Mesenchymal stem cell (in vitro differentiated cells and primary cell): Measurements from ENCODE around the gene ARHGAP12.

ENCODE experiments used
- DNase-seq: peaks from one replicate; pipeline ENCODE4 v3.0.0-alpha.2; 2013
- H2AFZ ChIP-seq: one replicate; pipeline ENCODE4 v1.6.1; 2013; ENCODE audit warnings: low read depth, mild to moderate bottlenecking, control low read depth, inconsistent platforms, low read length, moderate library complexity
- H2AK5ac ChIP-seq: 2 replicates; pipeline ENCODE4 v1.6.1; 2013; ENCODE audit warnings: low read length, moderate library complexity, mild to moderate bottlenecking, inconsistent platforms; ENCODE audit not compliant: severe bottlenecking
- H2BK120ac ChIP-seq: one replicate; pipeline ENCODE4 v1.6.1; 2013; ENCODE audit warnings: low read depth, mild to moderate bottlenecking, inconsistent platforms, low read length, moderate library complexity
- H2BK12ac ChIP-seq, 2 experiments: one replicate each; pipeline ENCODE4 v1.6.1; 2013; ENCODE audit warnings: inconsistent platforms in 2 of 2, low read length in 2 of 2, mild to moderate bottlenecking in 2 of 2, moderate library complexity in 2 of 2, control low read depth in 1 of 2
- H2BK15ac ChIP-seq: one replicate; pipeline ENCODE4 v1.6.1; 2013; ENCODE audit warnings: mild to moderate bottlenecking, low read depth, inconsistent platforms; ENCODE audit not compliant: poor library complexity, severe bottlenecking
- H2BK5ac ChIP-seq: 2 replicates; pipeline ENCODE4 v1.6.1; 2013; ENCODE audit warnings: low read depth, mild to moderate bottlenecking, low read length, control low read depth, inconsistent platforms; ENCODE audit not compliant: poor library complexity, severe bottlenecking
- H3K14ac ChIP-seq, 2 experiments: one replicate each; pipeline ENCODE4 v1.6.1; 2013; ENCODE audit warnings: inconsistent platforms in 2 of 2, low read length in 2 of 2, control low read depth in 1 of 2, mild to moderate bottlenecking in 1 of 2, moderate library complexity in 1 of 2
- H3K18ac ChIP-seq, 2 experiments: one replicate each; pipeline ENCODE4 v1.6.1; 2013; ENCODE audit warnings: inconsistent platforms in 2 of 2, low read length in 2 of 2, control low read depth in 1 of 2, low read depth in 1 of 2, mild to moderate bottlenecking in 1 of 2
- H3K23ac ChIP-seq, 2 experiments: one replicate each; pipeline ENCODE4 v1.6.1; 2013; ENCODE audit warnings: inconsistent platforms in 2 of 2, low read length in 2 of 2, mild to moderate bottlenecking in 2 of 2, moderate library complexity in 2 of 2, control low read depth in 1 of 2
- H3K27ac ChIP-seq: 2 replicates; pipeline ENCODE4 v1.5.1; 2013; ENCODE audit warnings: mild to moderate bottlenecking, moderate library complexity, low read length, control low read depth, inconsistent platforms; ENCODE audit not compliant: poor library complexity, severe bottlenecking
- H3K27me3 ChIP-seq, 2 experiments: 2 replicates each; pipeline versions ENCODE4 v1.6.1 to v1.7.0; 2013; ENCODE audit warnings: low read length in 2 of 2, mild to moderate bottlenecking in 2 of 2, moderate library complexity in 2 of 2, control low read depth in 1 of 2, inconsistent platforms in 1 of 2; ENCODE audit not compliant: control insufficient read depth in 1 of 2, insufficient read depth in 1 of 2
- H3K36me3 ChIP-seq, 2 experiments: 2 replicates each; pipeline versions ENCODE4 v1.6.1 to v1.7.0; 2013; ENCODE audit warnings: low read length in 2 of 2, control low read depth in 1 of 2, inconsistent platforms in 1 of 2, low read depth in 1 of 2, mild to moderate bottlenecking in 1 of 2; ENCODE audit not compliant: insufficient read depth in 2 of 2, control insufficient read depth in 1 of 2
- H3K4ac ChIP-seq, 2 experiments: one replicate each; pipeline ENCODE4 v1.6.1; 2013; ENCODE audit warnings: inconsistent platforms in 2 of 2, low read length in 2 of 2, mild to moderate bottlenecking in 2 of 2, moderate library complexity in 2 of 2, control low read depth in 1 of 2, low read depth in 1 of 2
- H3K4me1 ChIP-seq: 2 replicates; pipeline ENCODE4 v1.6.1; 2013; ENCODE audit warnings: low read depth, low read length, control low read depth; ENCODE audit not compliant: control insufficient read depth, insufficient read depth
- H3K4me2 ChIP-seq: 2 replicates; pipeline ENCODE4 v1.6.1; 2013; ENCODE audit warnings: low read length, mild to moderate bottlenecking, inconsistent platforms; ENCODE audit not compliant: poor library complexity, severe bottlenecking
- H3K4me3 ChIP-seq, 2 experiments: 2 replicates each; pipeline versions ENCODE4 v1.5.1 to v1.7.0; 2013; ENCODE audit warnings: low read length in 2 of 2, mild to moderate bottlenecking in 2 of 2, control low read depth in 1 of 2, low read depth in 1 of 2; ENCODE audit not compliant: insufficient read depth in 1 of 2
- H3K79me1 ChIP-seq: replicated peaks from 2 replicates; pipeline ENCODE4 v1.6.1; 2013; ENCODE audit warnings: mild to moderate bottlenecking, control low read depth, low read length, inconsistent platforms; ENCODE audit not compliant: poor library complexity, severe bottlenecking
- H3K9ac ChIP-seq: 2 replicates; pipeline ENCODE4 v1.7.0; 2013; ENCODE audit warnings: mild to moderate bottlenecking, low read length, moderate library complexity
- H3K9me3 ChIP-seq: 2 replicates; pipeline ENCODE4 v1.7.0; 2013; ENCODE audit warnings: mild to moderate bottlenecking, low read length; ENCODE audit not compliant: control insufficient read depth
- H4K8ac ChIP-seq: one replicate; pipeline ENCODE4 v1.6.1; 2013; ENCODE audit warnings: inconsistent platforms, mild to moderate bottlenecking, low read length, moderate library complexity
- H4K91ac ChIP-seq: one replicate; pipeline ENCODE4 v1.6.1; 2013; ENCODE audit warnings: mild to moderate bottlenecking, low read length, inconsistent platforms
- WGBS: methylation state at CpG from one replicate; pipeline ENCODE4 v1.1.7; 2013; ENCODE audit warnings: mixed read lengths; 5-methylcytosine and 5-hydroxymethylcytosine counted together

The ARHGAP12 gene

GRCh38 chr10:31884386-31884785, 44.2 kb downstream of the ARHGAP12 start:
- no peak overlapping the region for H3K14ac ChIP-seq
- no peak overlapping the region for H3K4me2 ChIP-seq
- WGBS, result 93% methylated on average over 1 of the region's 2 CpGs
- H3K27ac ChIP-seq, result no peak overlapping the region
- no peak overlapping the region for H4K91ac ChIP-seq
- no peaks in the 10 kb centered on the region for H3K27me3 ChIP-seq
- no peak overlapping the region for H2AK5ac ChIP-seq
- H3K18ac ChIP-seq, result no peak overlapping the region
- H2BK5ac ChIP-seq, result no peak overlapping the region
- peaks cover 0 to 14% of the 10 kb centered on the region in 2 experiments for H3K36me3 ChIP-seq
- no peak overlapping the region for H3K23ac ChIP-seq
- no peak overlapping the region for H2BK120ac ChIP-seq
- H2BK15ac ChIP-seq, result no peak overlapping the region
- no peak for DNase-seq
- H2AFZ ChIP-seq, result no peak overlapping the region
- H2BK12ac ChIP-seq, result no peak overlapping the region
- H4K8ac ChIP-seq, result no peak overlapping the region
- H3K4me1 ChIP-seq, result peaks cover 3% of the 10 kb centered on the region
- no peak overlapping the region for H3K4me3 ChIP-seq
- H3K79me1 ChIP-seq, result peaks cover 18% of the 10 kb centered on the region
- H3K9me3 ChIP-seq, result no peaks in the 10 kb centered on the region
- H3K9ac ChIP-seq, result no peak overlapping the region
- H3K4ac ChIP-seq, result no peak overlapping the region

GRCh38 chr10:31883397-31883796, 45.2 kb downstream of the ARHGAP12 start:
- Histone ChIP-seq H2BK120ac (no peak overlapping the region), H3K36me3 (peaks cover 0 to 14% of the 10 kb centered on the region in 2 experiments), H3K9me3 (no peaks in the 10 kb centered on the region), H3K14ac (no peak overlapping the region), H2BK5ac (no peak overlapping the region), H3K4me2 (no peak overlapping the region), H3K18ac (no peak overlapping the region), H3K23ac (no peak overlapping the region), H3K79me1 (peaks cover 17% of the 10 kb centered on the region), H4K8ac (no peak overlapping the region), H3K27ac (no peak overlapping the region), H3K27me3 (no peaks in the 10 kb centered on the region), H2AK5ac (no peak overlapping the region), H2BK12ac (no peak overlapping the region), H4K91ac (no peak overlapping the region), H2BK15ac (no peak overlapping the region), H2AFZ (no peak overlapping the region), H3K4me3 (no peak overlapping the region), H3K4me1 (peaks cover 6% of the 10 kb centered on the region), H3K4ac (no peak overlapping the region), H3K9ac (no peak overlapping the region)
- no peak for DNase-seq
- WGBS, result 93% methylated on average over 2 of the region's 3 CpGs

DNA sequence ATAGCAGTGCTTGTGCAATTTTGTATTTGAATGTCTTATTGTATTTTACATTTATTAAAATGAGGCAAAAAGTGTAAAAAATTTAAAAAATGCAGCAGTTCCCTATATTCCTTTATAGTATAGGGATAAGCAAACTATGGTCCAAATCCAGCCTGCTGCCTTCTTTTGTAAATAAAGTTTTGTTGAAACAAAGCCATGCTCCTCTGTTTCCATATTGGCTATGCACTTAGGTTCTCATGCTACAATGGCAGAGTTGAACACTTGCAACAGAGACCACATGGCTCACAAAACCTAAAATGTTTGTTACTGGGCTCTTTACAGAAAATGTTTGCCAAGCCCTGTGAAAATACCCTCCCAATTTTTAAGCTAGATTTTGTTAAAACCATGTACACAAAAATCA, 50.1 kb downstream of the ARHGAP12 start:
- peaks cover 0 to 5% of the 10 kb centered on the region in 2 experiments for H3K36me3 ChIP-seq
- H2BK12ac ChIP-seq, result no peak overlapping the region
- H3K4ac ChIP-seq, result no peak overlapping the region
- DNase-seq, result no peak
- H3K4me1 ChIP-seq, result peaks cover 6% of the 10 kb centered on the region
- no peak overlapping the region for H4K8ac ChIP-seq
- no peak overlapping the region for H3K23ac ChIP-seq
- no peaks in the 10 kb centered on the region for H3K9me3 ChIP-seq
- peak overlapping the region; percentile 35 for H3K27ac ChIP-seq
- H2BK5ac ChIP-seq, result no peak overlapping the region
- H2AFZ ChIP-seq, result no peak overlapping the region
- H3K14ac ChIP-seq, result no peak overlapping the region
- no peak overlapping the region for H3K4me3 ChIP-seq
- no peak overlapping the region for H2BK15ac ChIP-seq
- peaks cover 13% of the 10 kb centered on the region for H3K79me1 ChIP-seq
- H3K18ac ChIP-seq, result no peak overlapping the region
- no peak overlapping the region for H3K9ac ChIP-seq
- H3K4me2 ChIP-seq, result no peak overlapping the region
- H2BK120ac ChIP-seq, result no peak overlapping the region
- H4K91ac ChIP-seq, result no peak overlapping the region
- H2AK5ac ChIP-seq, result no peak overlapping the region
- H3K27me3 ChIP-seq, result no peaks in the 10 kb centered on the region

DNA sequence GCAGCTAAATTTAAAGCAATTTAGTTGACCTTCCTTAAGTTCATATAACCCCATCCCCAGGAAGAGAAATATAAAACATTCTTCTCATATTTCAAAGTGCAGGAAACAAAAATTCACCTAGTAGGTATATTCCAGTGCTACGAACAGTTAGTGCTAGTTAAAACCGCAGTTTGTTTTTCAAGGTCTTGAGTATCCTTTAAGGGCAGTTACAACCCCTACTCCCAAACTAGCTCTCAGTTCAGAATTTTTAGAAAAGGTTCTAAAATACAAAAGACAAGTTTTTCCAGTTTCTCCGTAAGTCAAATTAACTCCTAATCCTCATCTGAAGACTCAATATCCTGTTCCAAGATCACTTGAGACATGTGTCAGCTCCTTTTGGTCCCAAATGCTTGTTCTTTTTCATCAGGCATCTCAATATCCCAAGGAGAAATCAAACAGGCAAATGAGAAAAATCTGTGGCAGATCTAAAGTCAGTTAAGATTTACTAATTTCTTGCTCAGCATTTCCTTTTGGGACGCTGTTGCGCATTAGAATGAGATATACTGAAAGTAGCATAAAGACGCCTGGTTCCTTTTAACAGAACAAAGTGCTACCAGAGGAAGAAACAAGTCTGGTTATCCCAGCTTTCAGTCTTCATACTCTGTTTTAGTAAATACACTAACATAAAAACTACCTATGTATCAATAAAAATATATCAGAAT, 51.8 kb downstream of the ARHGAP12 start:
- H2BK120ac ChIP-seq, result no peak overlapping the region
- H2BK5ac ChIP-seq, result no peak overlapping the region
- no peak overlapping the region for H3K14ac ChIP-seq
- no peak for DNase-seq
- H3K18ac ChIP-seq, result no peak overlapping the region
- H3K9me3 ChIP-seq, result no peaks in the 10 kb centered on the region
- H3K4me1 ChIP-seq, result peaks cover 6% of the 10 kb centered on the region
- no peak overlapping the region for H3K4me2 ChIP-seq
- H3K27ac ChIP-seq, result no peak overlapping the region
- H3K4me3 ChIP-seq, result no peak overlapping the region
- 93% methylated on average over 5 of the region's 6 CpGs for WGBS
- H3K9ac ChIP-seq, result peak overlapping the region; percentile 31
- H2AFZ ChIP-seq, result no peak overlapping the region
- H3K36me3 ChIP-seq, result peaks cover 0 to 5% of the 10 kb centered on the region in 2 experiments
- no peak overlapping the region for H2AK5ac ChIP-seq
- no peak overlapping the region for H2BK15ac ChIP-seq
- peaks cover 14% of the 10 kb centered on the region for H3K79me1 ChIP-seq
- H3K27me3 ChIP-seq, result no peaks in the 10 kb centered on the region
- H3K4ac ChIP-seq, result no peak overlapping the region
- no peak overlapping the region for H4K8ac ChIP-seq
- H4K91ac ChIP-seq, result no peak overlapping the region
- H3K23ac ChIP-seq, result no peak overlapping the region
- no peak overlapping the region for H2BK12ac ChIP-seq
